OCI-LY3 (cell line): ENCODE data around the gene NRSN1.

ENCODE experiments used
- H2AFZ ChIP-seq: fragments of 200-600, 300-600 bp; shearing (Covaris generic); 2 replicates; pipeline ENCODE4 v1.6.0; 2014; ENCODE audit warnings: antibody characterized with exemption, low read depth, low read length
- H3K27ac ChIP-seq: fragments of 200-600, 300-600 bp; sonication (generic); 2 replicates; pipeline ENCODE4 v1.5.1; 2014; ENCODE audit warnings: mild to moderate bottlenecking, low read length, moderate library complexity, mixed read lengths
- H3K27me3 ChIP-seq: fragments of 200-600, 300-600 bp; sonication (generic); 2 replicates; pipeline ENCODE4 v1.6.1; 2014; ENCODE audit warnings: low read depth, low read length, mixed read lengths
- H3K36me3 ChIP-seq: fragments of 200-600, 300-600 bp; sonication (generic); replicated peaks from 2 replicates; pipeline ENCODE3; 2014; ENCODE audit warnings: low read depth, low read length, mixed read lengths
- H3K4me1 ChIP-seq: fragments of 300-600, 200-600 bp; sonication (generic); 2 replicates; pipeline ENCODE4 v1.6.1; 2014; ENCODE audit warnings: low read length, mixed read lengths
- H3K4me2 ChIP-seq: fragments of 200-600, 300-600 bp; sonication (generic); 2 replicates; pipeline ENCODE4 v1.6.1; 2014; ENCODE audit warnings: low read length, mixed read lengths
- H3K4me3 ChIP-seq: fragments of 300-600, 200-600 bp; sonication (generic); 2 replicates; pipeline ENCODE4 v1.5.1; 2014; ENCODE audit warnings: antibody characterized with exemption, mild to moderate bottlenecking, low read length, moderate library complexity
- H3K79me2 ChIP-seq: fragments of 300-600, 200-600 bp; shearing (Covaris generic); 2 replicates; pipeline ENCODE4 v1.6.1; 2014; ENCODE audit warnings: mild to moderate bottlenecking, low read length, mixed read lengths
- H3K9ac ChIP-seq: fragments of 300-600, 200-600 bp; shearing (Covaris generic); 2 replicates; pipeline ENCODE4 v1.6.0; 2014; ENCODE audit warnings: mild to moderate bottlenecking, low read length, moderate library complexity
- H3K9me3 ChIP-seq: fragments of 200-600, 300-600 bp; shearing (Covaris generic); 2 replicates; pipeline ENCODE4 v1.6.1; 2014; ENCODE audit warnings: low read length, mixed read lengths; ENCODE audit not compliant: insufficient read depth
- H4K20me1 ChIP-seq: fragments of 200-600, 300-600 bp; sonication (generic); 2 replicates; pipeline ENCODE4 v1.6.1; 2016; ENCODE audit warnings: low read length, mixed read lengths; ENCODE audit not compliant: insufficient read depth
- CTCF ChIP-seq: fragments of 200-600, 300-600 bp; sonication (generic); IDR thresholded peaks from 2 replicates; pipeline ENCODE4 v1.5.1; 2014; ENCODE audit warnings: antibody characterized with exemption, low read length, low read depth
- EZH2phosphoT487 ChIP-seq: fragments of 200-600 bp; shearing (Covaris generic); IDR thresholded peaks from 2 replicates; pipeline ENCODE4 v1.6.1; 2018; ENCODE audit warnings: antibody characterized with exemption, mixed run types, low read depth

Gene NRSN1

DNA sequence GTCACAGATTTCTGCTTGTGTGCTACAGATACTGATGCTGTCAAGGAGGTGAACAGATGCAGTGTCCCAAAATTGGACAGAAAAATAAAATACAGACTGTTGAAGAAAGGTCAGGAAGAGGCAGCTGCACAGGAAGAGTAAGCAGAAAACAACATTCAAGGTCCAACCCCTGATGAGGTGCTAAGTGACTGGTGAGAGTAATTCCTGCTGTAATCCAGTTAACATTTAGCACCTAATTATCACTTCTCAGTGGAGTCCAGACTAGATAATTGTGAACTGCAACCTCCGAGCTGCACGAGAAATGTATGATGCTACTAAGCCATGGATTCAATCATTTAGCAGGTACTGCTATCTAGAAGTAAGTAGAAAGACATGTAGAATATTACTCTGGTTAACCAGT, 36.3 kb upstream of the NRSN1 start:
- no peak overlapping the region for H3K4me3 ChIP-seq
- H3K36me3 ChIP-seq = no peaks in the 10 kb centered on the region
- H3K79me2 ChIP-seq = no peaks in the 10 kb centered on the region

GRCh38 chr6:24092407-24092806, 33.6 kb upstream of the NRSN1 start:
- Histone ChIP-seq H3K36me3 (no peaks in the 10 kb centered on the region), H3K9me3 (no peaks in the 10 kb centered on the region), H3K4me2 (no peak overlapping the region), H4K20me1 (no peaks in the 10 kb centered on the region), H2AFZ (no peak overlapping the region), H3K4me3 (no peak overlapping the region), H3K27me3 (no peaks in the 10 kb centered on the region), H3K27ac (no peak overlapping the region), H3K9ac (no peak overlapping the region), H3K79me2 (no peaks in the 10 kb centered on the region), H3K4me1 (no peaks in the 10 kb centered on the region)
- TF ChIP-seq CTCF (no peak), EZH2phosphoT487 (no peak)

More for the DNA sequence above, 36.3 kb upstream of the NRSN1 start:
- TF ChIP-seq EZH2phosphoT487 = no peak
- TF ChIP-seq CTCF = no peak
- Histone ChIP-seq H3K4me2 (no peak overlapping the region), H3K9ac (no peak overlapping the region), H2AFZ (no peak overlapping the region), H3K27me3 (no peaks in the 10 kb centered on the region), H3K4me1 (no peaks in the 10 kb centered on the region), H4K20me1 (no peaks in the 10 kb centered on the region), H3K9me3 (no peaks in the 10 kb centered on the region), H3K27ac (no peak overlapping the region)

DNA sequence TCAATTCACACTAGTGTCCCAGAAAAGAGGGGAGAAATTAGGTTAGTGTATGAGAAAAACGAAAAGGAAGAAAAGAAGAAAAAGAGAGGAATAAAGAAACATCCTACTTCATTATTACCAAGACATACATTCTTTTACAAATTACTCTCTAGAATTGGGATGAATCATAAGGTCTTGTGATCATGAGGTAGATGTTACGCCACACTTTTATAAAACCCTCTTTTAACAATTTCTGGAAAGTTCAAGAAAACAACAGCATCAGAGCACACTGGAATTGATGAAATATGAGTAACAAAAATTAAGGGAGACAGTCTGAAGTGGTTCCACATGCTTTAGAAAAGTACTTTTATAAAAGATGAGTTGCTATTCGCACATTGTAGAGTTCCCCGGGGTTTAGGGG, 32.6 kb upstream of the NRSN1 start:
- Histone ChIP-seq H3K4me2 (no peak overlapping the region), H3K4me1 (no peaks in the 10 kb centered on the region), H3K4me3 (no peak overlapping the region), H3K79me2 (no peaks in the 10 kb centered on the region), H3K36me3 (no peaks in the 10 kb centered on the region), H3K27me3 (no peaks in the 10 kb centered on the region), H3K9ac (no peak overlapping the region), H3K9me3 (no peaks in the 10 kb centered on the region), H2AFZ (no peak overlapping the region), H3K27ac (no peak overlapping the region), H4K20me1 (no peaks in the 10 kb centered on the region)
- TF ChIP-seq EZH2phosphoT487 (no peak), CTCF (no peak)

DNA sequence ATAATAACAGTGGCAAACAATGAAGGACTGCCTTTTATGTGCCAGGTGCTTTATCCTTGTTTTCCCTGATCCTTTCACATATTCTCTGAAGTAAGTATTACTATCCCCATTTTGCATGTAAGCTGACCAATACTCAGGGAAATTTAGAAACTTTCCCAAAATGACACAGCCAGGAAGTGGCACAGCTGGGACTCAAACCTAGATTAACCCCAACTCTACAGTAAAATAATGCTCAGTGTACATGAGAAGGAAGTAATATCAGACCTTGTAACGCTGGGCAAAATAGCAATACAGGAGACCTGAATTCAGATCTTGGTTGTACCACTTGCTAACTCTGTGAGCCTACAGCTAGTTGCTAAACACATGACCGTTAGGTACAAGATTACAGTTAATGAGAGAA, 26.8 kb upstream of the NRSN1 start:
- H3K4me3 ChIP-seq = no peak overlapping the region
- H3K9ac ChIP-seq = no peak overlapping the region
- no peak overlapping the region for H3K27ac ChIP-seq
- H3K4me1 ChIP-seq = peaks cover 8% of the 10 kb centered on the region
- no peaks in the 10 kb centered on the region for H3K27me3 ChIP-seq
- TF ChIP-seq CTCF (no peak), EZH2phosphoT487 (no peak)
- 0 out of 2 replicates have a peak overlapping the region, but pooled peaks have one; percentile 2 for H3K4me2 ChIP-seq
- H2AFZ ChIP-seq = no peak overlapping the region
- H4K20me1 ChIP-seq = no peaks in the 10 kb centered on the region
- no peaks in the 10 kb centered on the region for H3K9me3 ChIP-seq
- no peaks in the 10 kb centered on the region for H3K79me2 ChIP-seq
- H3K36me3 ChIP-seq = no peaks in the 10 kb centered on the region
